NCI-H748 (cell line): ENCODE measurements around the gene CERT1.
"Not testable (repeated sequence)": the region's sequence is repeated elsewhere in the genome, so short reads cannot be mapped to it uniquely, and the experiment has no call there.

ENCODE experiments used
- DNase-seq: peaks from one replicate; lab custom pipeline; 2025; ENCODE audit not compliant: unreplicated experiment; lab: John Stamatoyannopoulos, UW

Gene CERT1

DNA sequence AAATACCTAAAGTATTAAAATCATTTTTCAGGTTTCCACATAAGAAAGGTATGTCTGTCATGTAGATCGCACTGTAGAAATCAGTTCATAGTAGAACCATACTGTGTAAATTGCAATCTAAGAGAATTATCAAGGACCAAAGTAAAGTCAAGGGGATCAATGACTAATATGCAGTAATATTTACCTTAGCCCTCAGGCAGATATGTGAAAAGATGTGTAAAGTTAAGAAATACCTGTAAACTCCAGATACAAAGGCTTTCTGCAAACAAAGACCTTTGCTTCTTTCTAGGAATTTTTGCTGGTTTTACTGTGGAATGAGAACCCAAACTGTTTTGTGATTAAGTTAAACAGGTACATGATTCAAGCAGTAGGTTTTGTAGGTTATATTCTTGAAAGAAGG is 11.8 kb upstream of the CERT1 start:
- DNase-seq = no peak

- DNase-seq = no peak
Measured at GRCh38 chr5:75522542-75522941, 11.1 kb upstream of the CERT1 start.

DNA sequence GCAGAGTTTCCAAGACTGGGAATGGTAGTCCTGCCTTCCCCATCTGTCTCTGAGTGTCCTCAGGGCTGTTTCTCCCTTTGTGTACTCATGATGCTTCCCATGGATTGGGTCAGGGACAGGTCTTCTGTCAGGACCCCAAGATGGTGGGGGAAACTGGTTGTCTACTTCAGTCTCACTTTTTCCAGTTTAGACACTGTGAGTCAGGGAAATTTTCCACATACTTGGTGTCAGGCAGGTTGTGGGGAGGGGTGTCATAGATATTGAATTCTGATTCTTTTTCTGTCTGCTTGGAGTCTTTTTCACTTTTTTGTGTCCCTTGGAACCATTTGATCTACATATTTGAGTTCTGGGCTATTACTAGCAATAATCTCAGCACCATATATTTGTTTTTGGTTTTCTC is 10.6 kb upstream of the CERT1 start:
- no peak for DNase-seq

- no peak for DNase-seq
Measured at GRCh38 chr5:75521195-75521594, 9.8 kb upstream of the CERT1 start.

GRCh38 chr5:75519761-75520160 is 8.3 kb upstream of the CERT1 start:
- no peak for DNase-seq

DNA sequence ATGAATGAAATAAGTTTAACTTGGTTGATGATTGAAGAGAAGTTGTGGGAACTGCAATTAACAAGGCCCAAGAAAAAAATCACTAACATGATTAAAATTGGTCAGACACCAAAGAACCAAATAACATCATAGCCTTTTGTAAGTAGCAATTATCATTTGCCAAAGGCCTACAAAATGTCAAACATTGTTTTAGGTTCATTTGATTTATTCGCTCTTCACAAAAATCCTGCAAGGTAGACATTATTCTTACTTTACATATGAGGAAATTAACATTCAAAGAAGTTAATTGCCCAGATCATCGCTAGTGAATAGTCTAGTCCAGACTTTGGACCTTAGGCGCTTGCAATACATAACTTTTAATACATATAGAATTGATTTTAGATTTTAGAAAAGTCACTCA is 2.9 kb upstream of the CERT1 start:
- DNase-seq = no peak

- no peak for DNase-seq
Measured at GRCh38 chr5:75513841-75514240, 2.4 kb upstream of the CERT1 start.

- DNase-seq = no peak
Measured at GRCh38 chr5:75512383-75513074, 1.1 kb upstream of the CERT1 start.

DNA sequence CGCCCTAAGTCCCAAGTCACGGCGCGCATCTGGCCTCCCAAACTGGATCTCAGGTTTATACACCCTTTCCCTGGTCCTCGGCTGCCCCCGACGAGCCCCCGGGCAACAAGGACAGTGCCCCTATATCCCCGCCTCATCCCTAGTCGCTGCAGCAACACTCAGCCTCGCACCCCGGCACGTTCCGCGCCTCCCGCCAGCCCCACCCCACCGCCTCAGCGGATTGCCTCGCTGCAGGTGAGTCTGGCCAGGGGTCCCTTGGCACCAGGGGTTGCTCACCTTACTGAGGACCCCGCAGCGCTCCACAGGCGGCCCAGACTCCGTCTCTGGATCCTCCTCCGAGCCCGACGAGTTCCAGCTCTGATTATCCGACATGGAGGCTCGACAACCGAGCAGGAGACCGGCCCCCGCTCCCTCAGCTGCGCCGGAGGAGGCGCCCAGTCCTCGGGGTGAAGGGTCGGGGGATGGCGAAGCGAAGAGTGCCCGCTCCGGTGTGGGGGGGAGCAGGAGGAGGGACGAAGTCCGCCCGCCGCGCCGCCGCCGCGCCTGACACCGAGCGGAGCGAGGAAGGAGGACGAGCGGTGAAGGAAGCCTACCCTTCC is 494 bp downstream of the CERT1 start:
- DNase-seq = peak; percentile 59

- DNase-seq = no peak
Measured at GRCh38 chr5:75510417-75510835, 1.0 kb downstream of the CERT1 start.

- DNase-seq = peak; percentile 4
Measured at GRCh38 chr5:75509956-75510355, 1.5 kb downstream of the CERT1 start.

- no peak for DNase-seq
Measured at GRCh38 chr5:75509546-75509945, 1.9 kb downstream of the CERT1 start.

GRCh38 chr5:75507841-75508240 is 3.6 kb downstream of the CERT1 start:
- no peak for DNase-seq

DNA sequence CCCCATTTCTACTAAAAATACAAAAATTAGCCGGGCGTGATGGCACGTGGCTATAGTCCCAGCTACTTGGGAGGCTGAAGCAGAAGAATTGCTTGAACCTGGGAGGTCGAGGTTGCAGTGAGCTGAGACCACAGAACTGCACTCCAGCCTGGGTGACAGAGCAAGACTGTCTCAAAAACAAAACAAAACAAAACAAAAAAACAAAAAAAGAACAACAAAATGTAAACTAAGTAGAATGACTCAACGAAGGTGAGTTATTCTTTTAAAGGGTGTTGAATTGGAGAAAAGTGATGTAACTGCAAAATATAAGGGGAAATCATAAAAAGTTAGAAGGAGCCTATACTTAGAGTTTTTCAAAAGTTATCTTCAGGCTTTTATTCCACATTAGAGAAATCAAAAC is 6.3 kb downstream of the CERT1 start:
- DNase-seq = not testable (repeated sequence)

DNA sequence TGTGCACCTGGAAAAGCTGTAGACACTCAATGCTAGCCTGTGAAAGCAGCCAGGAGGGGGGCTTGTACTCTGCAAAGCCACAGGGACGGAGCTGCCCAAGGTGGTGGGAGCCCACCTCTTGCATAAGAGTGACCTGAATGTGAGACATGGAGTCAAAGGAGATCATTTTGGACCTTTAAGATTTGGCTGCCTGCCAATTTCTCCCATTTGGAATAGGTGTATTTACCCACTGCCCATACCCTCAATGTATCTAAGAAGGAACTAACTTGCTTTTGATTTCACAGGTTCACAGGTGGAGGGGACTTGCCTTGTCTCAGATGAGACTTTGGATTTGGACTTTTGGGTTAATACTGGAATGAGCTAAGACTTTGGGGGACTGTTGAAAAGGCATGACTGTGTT is 12.6 kb downstream of the CERT1 start:
- DNase-seq = not testable (repeated sequence)

DNA sequence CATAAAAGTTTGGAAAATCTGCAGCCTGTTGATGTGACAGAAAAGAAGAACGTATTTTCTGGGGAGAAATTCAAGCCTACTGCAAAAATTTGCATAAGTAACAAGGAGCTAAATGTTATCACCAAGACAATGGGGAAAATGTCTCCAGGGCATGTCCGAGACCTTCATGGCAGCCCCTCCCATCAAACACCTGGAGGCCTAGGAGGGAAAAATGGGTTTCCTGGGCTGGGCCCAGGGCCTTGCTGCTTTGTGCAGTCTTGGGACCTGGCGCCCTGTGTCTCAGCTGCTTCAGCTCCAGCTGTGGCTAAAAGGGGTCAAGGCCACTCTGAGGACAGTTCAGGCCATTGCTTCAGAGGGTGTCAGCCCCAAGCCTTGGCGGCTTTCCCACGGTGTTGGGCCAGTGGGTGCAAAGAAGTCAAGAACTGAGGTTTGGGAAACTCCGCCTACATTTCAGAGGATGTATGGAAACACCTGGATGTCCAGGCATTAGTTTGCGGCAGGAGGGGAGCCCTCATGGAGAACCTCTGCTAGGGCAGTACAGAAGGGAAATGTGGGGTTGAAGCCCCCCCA is 13.1 kb downstream of the CERT1 start:
- no peak for DNase-seq

DNA sequence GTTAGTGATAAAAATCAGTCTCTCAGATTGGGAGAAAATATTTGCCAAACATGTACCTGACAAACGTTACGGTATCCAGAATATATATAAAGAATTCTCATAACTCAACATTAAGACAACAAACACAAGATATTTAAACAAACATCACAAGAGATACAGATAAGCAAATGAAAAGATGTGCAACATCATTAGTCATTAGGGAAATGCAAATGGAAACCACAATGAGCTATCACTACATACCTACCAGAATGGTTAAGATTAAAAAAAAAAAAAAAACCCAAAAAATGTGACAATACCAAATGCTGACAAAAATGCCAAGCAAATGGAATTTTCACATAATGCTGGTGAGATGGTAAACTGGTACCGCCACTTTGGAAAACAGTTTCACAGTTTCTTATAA is 15.4 kb downstream of the CERT1 start:
- no peak for DNase-seq

- no peak for DNase-seq
Measured at GRCh38 chr5:75491621-75492020, 19.8 kb downstream of the CERT1 start.

DNA sequence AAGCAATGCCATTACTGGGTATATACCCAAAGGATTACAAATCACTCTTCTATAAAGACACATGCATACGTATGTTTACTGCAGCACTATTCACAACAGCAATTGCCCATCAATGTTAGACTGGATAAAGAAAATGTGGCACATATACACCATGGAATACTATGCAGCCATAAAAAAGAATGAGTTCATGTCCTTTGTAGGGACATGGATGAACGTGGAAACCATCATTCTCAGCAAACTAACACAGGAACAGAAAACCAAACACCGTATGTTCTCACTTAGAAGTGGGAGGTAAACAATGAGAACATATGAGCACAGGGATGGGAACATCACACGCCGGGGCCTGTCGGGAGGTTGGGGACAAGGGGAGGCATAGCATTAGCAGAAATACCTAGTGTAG is 21.6 kb downstream of the CERT1 start:
- not testable (repeated sequence) for DNase-seq

GRCh38 chr5:75484605-75485004 is 26.8 kb downstream of the CERT1 start:
- DNase-seq = no peak

DNA sequence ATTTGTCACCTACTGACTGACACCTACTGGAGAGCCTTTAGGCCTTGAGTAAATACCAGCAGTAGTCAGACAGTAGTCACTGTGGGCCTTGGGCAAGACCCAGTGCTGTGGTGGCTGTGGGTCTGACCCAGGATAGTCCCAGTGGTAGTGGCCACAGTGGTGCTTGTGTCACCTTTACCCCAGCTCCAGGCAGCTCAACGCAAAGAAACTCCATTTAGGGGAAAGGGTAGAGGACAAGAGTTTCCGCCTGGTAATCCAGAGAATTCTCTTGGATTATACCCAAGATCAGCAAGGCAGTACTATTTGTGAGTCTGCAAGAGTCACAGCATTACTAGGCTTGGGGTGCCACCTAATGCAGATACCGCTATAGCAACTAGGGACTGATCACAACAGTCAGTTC is 28.9 kb downstream of the CERT1 start:
- DNase-seq = no peak

- DNase-seq = no peak
Measured at GRCh38 chr5:75481024-75481423, 30.4 kb downstream of the CERT1 start.

- no peak for DNase-seq
Measured at GRCh38 chr5:75475364-75475763, 36.1 kb downstream of the CERT1 start.
